ENCODE data around the gene SH2D3A.
"Not testable (repeated sequence)": the region's sequence is repeated elsewhere in the genome, so short reads cannot be mapped to it uniquely, and the experiment has no call there.

SH2D3A gene

DNA sequence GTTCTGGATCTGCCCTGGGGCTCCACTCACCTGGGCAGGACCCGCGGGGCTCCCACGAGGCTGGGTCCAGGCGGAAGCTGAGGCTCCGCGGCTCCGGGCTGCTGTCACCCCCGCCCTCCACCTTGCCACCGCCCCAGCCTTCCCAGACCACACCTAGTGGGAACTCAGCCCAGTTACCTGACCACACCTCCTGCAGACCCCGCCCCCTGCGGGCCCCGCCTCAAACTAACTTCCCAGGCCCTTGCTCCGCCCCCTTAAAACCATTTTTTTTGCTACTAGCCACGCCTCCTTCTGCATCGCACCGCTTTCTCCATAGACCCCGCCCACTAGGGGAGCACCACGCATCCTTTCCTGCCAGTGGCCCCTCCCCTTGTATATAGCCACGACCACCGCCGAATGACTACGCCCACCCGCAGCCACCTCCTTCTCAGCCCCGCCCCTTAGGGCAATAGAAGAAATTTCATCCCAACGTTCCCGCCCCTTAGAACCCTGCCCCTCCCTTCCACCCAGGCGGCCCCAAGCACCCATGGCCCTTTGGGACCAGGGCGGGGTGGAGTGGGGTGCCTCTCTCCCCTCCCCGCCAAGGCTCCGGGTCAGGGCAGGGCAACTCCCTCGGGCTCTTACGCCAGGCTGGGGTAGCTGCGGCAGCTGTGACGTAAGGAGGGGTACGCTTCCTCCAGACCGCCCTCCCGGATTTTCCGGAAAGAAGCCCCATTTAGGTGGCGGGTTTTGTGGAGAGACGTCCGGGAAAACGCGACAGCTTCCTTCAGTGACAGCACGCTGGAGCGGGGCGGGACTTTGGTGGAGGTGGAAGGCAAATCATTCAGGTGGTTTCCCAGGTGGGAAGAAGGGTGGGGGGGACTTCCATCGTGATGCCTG, at the start of gene SH2D3A:
SH2D3A (minus strand) TSS at position 79 of the 879 bp plus-strand sequence. CDS start 3,687 bp downstream, outside the sequence.
- peak; percentile 90 for DNase-seq

DNA sequence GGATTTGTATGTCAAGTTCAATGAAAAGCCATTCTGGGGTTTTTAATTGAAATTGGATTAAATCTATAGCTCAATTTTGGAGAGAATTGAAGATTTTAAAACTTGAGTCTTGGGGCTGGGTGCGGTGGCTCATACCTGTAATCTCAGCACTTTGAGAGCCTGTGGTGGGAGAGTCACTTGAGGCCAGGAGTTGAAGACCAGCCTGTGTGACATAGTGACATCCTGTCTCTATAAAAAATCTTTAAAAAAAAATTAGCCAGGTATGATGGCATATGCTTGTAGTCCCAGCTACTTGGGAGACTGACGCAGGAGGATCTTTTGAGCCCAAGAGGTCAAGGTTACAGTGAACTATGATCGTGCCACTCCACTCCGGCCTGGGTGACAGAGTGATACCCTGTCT, 46.4 kb upstream of the SH2D3A start:
- no peak for DNase-seq

DNA sequence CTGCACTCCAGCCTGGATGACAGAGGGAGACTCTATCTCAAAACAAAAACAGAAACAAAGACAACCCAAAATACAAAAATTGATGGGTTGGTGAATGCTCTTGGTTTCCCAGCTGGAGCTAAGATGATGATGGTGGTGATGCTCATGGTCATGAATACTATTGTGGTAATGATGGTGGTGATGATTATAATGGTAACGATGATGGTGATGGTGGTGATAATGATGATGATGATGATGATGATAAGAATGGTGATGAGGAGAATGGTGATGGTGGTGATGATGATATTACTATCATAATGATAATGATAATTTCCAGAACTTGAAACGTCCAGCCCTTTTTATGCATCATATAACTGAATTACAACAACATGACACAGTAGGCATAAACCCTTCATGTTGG, 45.4 kb upstream of the SH2D3A start:
- DNase-seq = no peak

DNA sequence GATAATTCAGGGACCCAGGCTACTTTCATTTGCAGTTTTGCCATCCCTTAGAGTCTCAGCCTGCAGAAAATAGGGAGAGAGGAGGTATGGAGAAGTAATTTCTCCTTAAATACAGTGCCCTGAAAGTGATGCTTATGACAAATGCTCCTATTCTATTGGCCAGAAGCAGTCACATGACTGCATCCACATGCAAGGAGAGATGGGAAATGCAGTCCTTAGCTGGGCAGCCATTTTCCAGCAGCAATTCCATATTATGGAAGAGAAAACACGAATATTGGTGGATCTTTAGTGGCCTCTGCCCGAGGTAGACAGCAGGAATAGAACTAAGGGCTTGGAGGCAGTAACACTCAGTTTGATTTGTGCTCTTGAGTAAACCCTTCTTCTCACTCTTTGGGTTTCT, 44.7 kb upstream of the SH2D3A start:
- DNase-seq = no peak

DNA sequence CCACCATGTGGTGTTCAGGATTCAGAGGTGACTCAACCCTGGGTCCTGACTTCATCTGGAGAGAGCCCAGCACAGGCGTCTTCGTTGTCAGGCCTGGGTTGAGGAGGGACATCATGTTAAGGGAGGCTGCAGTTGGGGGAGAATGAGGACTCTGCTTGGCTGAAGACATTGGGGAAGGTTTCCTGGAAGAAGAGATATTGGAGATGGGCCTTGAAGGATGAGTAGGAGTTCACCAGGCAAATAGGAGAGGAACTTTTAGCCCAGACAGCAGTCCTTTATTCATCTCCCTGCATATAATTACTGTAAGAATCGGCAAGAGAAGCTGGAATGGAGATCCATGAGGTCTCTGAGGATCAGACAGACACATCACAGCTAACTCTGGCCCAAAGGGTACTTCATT, 44.1 kb upstream of the SH2D3A start:
- DNase-seq = no peak

DNA sequence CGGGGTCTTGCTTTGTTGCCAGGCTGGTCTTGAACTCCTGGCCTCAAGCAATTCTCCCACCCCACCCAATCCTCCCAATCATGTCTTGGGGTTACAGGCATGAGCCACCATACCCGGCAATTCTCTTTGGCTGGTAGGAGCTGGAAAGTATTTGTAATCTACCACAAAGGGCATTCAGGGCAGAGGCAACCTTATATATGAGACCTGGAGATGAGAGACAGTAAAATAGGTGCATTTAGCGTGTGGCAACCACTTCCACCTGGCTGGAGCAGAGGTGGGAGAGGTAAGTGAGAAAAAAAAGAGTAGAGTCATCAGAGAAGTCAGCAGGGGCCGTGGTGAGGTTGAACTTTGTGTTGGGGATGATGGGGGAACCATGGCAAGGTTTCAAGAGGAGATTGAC, 42.0 kb upstream of the SH2D3A start:
- no peak for DNase-seq

DNA sequence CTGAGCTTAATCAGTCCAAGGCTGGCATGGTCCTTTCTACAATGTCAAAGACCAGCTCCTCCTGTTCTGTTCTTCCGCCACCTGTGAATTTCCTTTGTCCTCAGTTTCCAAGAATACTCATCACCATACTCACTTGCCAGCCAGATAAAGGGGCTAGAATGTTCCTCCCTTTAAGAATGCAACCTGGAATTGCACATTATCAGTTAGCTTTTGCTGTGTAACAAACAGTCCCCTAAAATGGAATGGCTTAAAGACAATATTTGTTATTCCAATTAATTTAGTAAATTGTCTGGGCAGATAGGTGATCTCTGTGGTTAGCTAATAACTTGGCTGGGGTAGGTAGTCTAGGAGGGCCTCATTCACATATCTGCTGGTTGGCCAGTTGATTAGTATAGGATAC, 41.3 kb upstream of the SH2D3A start:
- DNase-seq = no peak

DNA sequence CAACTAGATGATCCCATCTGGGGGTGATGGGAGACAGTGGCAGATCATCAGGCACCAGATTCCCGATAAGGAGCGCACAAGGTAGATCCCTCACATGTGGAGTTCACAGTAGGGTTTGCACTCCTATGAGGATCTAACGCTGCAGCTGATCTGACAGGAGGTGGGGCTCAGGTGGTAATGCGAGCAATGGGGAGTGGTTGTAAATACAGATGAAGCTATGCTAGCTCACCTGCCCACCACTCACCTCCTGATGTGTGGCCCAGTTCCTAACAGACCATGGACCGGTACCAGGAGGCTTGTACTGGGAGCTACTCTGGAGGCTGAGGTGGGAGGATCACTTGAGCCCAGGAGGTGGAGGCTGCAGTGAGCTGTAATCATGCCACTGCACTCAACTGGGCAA, 40.1 kb upstream of the SH2D3A start:
- no peak for DNase-seq

DNA sequence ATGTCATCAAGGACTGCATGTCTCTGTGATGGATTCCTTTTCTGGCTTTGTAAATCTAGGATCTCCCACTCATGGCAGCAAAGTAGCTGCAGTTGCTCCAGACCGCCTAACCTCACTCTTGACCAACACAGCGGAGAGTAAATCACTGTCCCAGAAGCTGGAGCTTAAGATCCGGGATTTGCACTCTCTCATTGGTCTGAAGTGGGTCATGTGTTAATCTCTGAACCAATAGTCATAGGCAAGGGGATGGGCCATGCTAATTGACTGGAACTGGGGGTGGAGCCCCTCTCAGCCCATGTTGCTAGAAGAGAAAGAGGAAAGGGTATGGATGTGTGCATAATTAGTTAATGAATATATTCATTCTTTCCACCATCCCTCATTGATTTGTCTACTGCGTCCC, 39.3 kb upstream of the SH2D3A start:
- no peak for DNase-seq

DNA sequence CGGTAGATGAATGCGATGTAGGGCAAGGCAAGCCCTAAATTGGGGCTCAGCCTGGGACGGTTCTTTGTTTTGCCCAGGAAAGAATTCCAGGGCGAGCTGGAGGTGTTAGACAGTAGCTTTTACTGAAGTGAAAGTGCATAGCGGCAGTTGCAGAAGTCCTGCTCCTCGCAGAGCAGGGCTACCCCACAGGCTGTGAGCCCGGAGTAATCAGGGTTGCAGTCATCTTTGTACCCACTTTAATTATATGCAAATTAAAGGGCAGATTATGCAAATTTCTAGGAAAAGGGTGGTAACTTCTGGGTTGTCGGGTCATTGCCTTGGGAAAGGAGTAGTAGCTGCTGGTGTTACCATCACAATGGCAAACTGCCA, 35.8 kb upstream of the SH2D3A start:
- DNase-seq = no peak

DNA sequence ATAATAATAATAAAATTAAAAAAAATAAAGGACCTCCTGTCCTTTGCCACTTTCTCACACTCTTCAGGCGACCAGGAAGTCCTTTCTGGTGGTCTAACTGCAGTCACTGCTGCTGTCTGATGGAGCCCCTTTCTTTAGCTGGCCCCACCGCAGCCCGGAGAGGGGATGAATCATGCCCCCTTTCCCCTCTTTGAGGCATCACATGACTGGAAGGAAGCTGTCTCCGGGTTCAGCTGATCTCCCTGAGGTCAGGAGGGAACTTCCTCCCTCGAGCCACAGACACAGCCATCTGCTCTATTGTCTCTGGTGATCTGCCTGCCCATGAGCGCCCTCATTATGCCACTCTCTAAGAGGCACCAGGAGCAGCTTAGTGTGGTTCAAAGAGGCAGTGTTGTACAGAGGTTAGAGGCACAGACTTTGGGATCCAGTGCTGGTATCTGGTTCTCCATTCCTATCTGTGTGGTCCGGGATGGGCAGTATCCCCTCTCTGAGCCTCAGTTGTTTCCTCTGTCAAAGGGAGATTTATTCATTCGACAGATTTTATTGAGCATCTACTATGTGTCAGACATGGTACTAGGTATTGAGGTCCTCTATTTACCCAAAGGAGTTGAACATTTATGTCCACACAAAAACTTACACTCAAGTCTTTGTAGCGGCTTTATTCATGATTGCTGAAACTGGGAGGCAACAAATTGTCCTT, 35.3 kb upstream of the SH2D3A start:
- DNase-seq = peak; percentile 66

DNA sequence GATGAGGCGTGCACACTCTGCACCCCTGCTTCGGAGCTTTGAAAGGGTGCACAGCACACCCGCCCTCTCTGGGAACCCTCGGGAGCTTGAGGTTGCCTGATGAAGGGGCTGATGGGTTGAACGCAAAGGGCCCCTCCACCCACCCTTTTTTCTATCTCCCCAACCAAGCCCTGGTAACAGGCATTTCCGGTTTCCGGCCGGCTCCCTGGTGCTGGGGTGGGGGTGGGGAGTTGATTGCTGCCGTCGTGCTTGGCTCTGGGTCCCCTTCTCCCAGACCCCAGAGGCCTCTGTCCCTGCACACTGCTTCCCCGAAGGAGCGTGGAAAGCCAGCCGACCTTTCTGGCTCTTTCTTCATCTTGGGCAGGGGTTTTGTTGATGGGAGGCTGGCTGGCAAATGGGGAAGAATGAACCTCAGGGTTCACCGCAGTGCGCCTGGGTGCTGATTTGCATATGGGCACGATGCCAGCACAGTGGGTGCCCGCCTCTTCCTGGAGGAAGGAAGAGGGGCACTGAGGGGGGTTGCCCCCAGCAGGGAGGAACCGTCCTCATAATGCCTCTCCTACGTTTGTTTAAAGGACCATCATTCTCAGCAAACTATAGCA, 34.4 kb upstream of the SH2D3A start:
- DNase-seq = peak; percentile 79

DNA sequence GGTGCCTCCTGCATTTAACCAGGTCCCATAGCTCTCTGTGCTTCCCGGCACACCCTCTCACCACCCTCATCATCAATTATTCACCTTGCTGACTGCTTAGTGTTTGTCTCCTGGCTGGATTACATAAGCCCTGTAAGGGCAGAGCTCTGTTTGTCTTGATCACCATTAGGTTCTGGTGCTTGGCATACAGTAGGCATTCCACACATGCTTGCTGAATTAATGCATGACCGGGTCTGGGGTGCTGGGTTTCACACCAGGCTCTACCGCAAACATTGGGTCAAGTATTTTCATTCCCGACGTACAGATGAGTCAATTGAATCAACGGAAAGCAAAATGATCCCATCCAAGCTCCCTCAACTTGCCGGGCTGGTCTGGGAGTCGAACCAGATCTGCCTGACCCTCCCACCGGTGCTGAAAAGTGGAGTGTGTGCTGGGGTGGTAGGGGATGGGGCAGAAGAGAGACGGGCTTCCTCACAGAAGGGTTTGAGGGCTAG, 33.8 kb upstream of the SH2D3A start:
- DNase-seq = no peak

DNA sequence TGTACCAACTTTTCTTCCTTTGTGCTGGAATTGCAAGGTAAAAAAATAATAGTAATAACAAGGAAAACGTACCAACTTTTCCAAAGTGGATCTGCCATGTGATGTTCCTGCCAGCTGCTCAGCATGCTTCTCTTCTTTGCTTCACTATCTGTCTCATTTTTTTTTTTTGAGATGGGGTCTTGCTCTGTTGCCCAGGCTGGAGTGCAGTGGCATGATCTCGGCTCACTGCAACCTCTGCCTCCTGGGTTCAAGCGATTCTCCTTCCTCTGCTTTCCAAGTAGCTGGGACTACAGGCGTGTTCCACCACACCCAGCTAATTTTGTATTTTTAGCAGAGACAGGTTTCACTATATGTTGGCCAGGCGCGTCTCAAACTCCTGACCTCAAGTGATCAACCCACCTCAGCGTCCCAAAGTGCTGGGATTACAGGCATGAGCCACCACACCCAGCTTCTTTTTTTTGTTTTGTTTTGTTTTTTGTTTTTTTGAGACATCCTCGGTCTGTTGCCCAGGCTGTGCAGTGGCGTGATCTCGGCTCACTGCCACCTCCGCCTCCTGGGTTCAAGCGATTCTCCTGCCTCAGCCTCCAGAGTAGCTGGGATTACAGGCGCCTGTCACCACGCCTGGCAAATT, 33.0 kb upstream of the SH2D3A start:
- DNase-seq = not testable (repeated sequence)

DNA sequence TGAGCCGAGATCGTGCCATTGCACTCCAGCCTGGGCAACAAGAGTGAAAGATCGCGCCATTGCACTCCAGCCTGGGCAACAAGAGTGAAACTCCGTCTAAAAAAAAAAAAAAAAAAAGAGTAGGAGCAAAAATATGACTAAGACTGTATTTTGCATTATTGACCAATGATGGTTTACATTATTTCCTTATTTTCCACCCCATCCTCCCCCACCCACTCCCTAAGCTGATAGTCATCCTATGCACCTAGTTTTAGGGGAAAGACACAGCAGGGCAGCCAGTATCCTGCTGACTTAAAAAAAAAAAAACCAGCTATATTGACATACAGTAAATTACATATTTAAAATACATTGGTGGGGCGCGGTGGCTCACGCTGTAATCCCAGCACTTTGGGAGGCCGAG, 30.4 kb upstream of the SH2D3A start:
- DNase-seq = no peak

DNA sequence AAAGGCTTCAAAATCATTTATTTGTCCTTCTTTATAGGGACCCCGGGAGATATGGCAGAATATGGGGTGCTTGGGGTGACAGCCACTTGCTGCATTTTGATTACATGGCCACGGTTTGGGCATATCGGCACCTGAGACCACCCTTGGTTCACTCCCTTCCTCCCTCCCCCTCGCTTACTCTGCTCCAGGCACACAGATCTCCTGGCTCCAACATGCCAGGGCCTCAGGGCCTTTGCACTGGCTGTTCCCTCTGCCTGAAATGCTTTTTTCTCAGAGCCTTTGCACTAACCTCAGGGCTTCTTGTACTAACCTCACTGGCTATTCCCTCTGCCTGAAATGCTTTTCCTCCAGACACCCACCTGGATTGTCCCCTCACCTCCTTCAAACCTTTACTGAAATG, 29.0 kb upstream of the SH2D3A start:
- DNase-seq = no peak

DNA sequence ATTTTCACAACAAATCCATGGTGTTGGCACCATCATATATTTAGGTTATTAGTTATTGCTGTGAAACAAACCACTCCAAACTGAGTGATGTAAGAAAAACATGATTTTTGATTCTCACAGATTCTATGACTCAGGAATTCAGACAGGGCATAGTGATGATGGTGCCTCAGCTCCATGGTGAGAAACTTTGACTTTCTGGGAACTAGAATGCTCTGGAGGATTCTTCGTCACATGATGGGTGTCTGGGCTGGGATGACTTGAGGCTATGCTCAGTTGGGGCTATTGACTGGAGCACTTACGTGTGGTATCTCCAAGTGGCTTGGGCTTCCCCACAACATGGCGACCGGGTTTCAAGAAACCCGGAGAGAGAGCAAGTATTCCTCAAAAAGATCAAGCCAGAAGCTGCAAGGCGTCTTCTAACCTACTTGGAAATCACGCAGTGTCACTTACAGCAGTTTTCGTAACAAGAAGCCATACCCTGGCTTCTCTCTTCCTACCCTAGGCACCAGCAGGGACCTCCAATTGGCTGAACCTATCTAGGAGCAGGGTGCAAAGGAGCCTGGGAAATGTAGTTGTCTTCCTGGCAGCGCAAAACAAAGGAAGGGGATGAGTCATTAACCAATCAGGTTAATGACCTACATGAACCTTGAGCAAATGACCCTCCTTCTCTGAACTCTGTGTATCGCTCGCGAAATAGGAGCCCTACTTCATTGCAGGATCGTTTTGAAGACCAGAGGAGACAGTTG, 27.6 kb upstream of the SH2D3A start:
- DNase-seq = no peak

DNA sequence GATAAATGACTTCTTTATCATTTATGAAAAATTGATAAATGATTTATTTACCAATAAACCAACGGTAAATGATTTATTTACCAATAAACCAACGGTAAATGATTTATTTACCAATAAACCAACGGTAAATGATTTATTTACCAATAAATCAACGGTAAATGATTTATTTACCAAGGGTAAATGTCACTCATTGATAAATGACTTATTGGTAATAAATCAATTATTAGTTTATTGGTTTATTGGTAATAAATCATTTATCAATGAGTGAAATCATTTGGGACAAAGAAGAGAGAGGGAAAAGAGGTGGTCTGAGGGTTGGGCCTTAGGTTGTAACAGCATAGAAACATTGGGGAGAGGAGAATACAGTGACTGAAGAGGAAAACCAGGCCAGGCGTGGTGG, 26.7 kb upstream of the SH2D3A start:
- no peak for DNase-seq

DNA sequence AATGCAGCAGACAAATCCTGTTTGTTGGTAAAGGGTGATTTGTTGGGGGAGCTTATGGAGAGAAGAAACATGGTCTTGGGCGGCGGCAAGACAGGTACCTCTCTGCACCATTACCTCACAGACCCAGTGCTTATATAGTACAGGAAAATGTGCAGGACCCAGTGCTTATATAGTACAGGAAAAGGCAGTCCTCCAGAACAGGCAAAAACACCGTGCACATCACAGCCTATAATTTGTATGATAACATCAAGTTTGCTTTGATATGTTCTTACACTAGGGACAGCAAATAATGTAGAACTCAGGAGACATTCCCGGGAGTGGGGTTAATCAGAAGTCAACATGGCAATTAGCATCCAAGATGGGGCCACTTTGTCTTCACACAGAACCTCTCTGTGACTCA, 26.2 kb upstream of the SH2D3A start:
- DNase-seq = no peak

DNA sequence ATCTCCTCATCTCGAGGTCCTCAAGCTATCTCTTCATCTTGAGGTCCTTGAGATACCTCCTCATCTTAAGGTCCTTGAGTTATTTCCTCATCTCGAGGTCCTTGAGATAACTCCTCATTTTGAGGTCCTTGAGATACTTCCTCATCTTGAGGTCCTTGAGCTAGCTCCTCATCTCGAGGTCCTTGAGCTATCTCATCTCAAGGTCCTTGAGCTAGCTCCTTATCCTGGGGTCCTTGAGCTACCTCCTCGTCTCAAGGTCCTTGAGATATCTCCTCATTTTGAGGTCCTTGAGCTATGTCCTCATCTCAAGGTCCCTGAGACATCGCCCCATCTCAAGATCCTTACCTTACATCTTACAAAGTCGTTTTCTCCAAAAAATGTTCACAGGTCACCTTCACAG, 24.0 kb upstream of the SH2D3A start:
- DNase-seq = no peak

DNA sequence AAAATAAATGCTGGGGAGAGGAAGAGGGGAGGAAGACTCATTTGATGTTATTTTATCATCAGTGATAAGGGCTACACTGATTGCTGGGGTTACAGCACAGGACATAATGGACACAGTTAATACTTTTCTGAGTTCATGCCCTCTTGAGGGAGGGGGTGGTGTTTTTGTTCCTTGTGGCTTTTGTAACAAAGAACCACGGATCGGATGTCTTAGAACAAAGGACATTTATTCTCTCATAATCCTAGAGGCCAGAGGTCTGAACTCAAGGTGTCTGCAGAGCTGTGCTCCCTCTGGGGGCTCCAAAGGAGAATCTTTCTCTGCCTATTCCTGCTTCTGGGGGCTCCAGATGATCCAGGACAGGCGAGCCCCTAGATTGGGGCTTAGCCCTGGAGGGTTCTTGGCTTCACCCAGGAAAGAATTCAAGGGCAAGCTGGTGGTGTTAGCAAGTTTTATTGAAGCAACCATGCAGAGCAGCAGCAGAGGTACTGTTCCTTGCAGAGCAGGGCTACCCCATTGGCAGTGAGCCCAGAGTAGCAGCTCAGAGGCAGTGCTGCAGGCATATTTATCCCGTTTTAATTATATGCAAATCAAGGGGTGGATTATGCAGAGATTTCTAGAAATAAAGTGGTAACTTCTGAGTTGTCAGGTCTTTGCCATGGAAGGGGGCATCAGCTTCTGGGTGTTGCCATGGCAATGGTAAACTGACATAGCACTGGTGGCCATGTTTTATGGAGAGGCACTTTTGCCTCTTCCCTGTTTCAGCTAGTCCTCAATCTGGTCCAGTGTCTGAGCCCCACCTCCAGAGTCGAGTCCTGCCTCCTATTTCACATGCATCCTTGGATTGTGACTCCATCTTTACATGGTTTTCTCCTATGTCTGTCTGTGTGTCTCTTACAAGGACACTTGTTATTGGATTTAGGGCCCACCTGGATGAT, 23.2 kb upstream of the SH2D3A start:
- no peak for DNase-seq

DNA sequence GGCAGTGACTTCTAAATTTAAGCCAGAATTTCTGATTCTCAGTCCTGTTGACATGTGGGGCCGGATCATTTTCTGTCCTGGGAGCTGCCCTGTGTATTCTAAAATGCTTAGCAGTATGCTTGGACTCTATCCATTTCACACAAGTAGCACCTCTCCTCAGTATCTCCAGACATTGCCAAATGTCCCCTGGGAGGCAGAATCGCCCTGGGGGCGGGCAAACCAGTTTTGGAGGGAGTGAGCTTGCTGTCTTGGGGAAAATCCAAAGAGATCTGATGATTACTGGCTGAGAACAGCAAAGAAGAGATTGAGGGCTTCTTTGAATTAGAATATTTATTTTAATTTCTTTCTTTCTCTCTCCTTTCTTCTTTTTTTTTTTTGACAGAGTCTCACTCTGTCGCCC, 21.7 kb upstream of the SH2D3A start:
- no peak for DNase-seq
